ENCODE results near the gene TSEN54. TPM values are rescaled to one million over a fixed set of nuclear protein-coding genes. Genes with fewer than 3 reads are reported as not detected.

TSEN54 gene
- polyA plus RNA-seq, 1 donor (not counting 4 experiments of a cell fraction or from before 2014, with no cell fraction given), result 24.1 TPM

- DNase-seq (ENCODE audit: low read depth, low spot score), result no peak
- dilution Hi-C loops (cut with MboI; ENCODE audit: extremely low pct_ligation_motif_present, low sequenced_read_pairs), result no loop called here
- peak overlapping the region; percentile 10 for H3K4me2 ChIP-seq (ENCODE audit: control insufficient read depth, extremely low read depth, insufficient read depth, low read depth, low read length)
- no peak for TF ChIP-seq EZH2 (IDR thresholded peaks at IDR 0.05; ENCODE audit: low read length)
- TF ChIP-seq CTCF (optimal IDR thresholded peaks at IDR 0.05 in 1 of 3, IDR thresholded peaks at IDR 0.05 in 1 of 3, conservative IDR thresholded peaks at IDR 0.05 in 1 of 3; ENCODE audit: extremely low read depth in 1 of 3, insufficient read depth in 2 of 3, low read length in 3 of 3), result no peak
- H4K20me1 ChIP-seq (ENCODE audit: control insufficient read depth, extremely low read depth, insufficient read depth, low read length), result no peaks in the 10 kb centered on the region
- no peak overlapping the region for H3K4me3 ChIP-seq (ENCODE audit: control insufficient read depth in 2 of 3, extremely low read depth in 1 of 3, insufficient read depth in 2 of 3, low read depth in 1 of 3, low read length in 3 of 3)
- no peak overlapping the region for H2AFZ ChIP-seq (ENCODE audit: control insufficient read depth, low read length)
- H3K4me1 ChIP-seq (ENCODE audit: control insufficient read depth, extremely low read depth, insufficient read depth, low read length), result peaks cover 16% of the 10 kb centered on the region
- no peaks in the 10 kb centered on the region for H3K79me2 ChIP-seq (ENCODE audit: control insufficient read depth, insufficient read depth, low read length)
- FAIRE-seq, result no peak
- no peaks in the 10 kb centered on the region for H3K27me3 ChIP-seq (ENCODE audit: control insufficient read depth, extremely low read depth, insufficient read depth, low read length)
- H3K9me1 ChIP-seq (ENCODE audit: control insufficient read depth, extremely low read depth, insufficient read depth, low read length), result no peaks in the 10 kb centered on the region
- H3K27ac ChIP-seq (ENCODE audit: control insufficient read depth, insufficient read depth, low read length), result no peak overlapping the region
- H3K36me3 ChIP-seq (ENCODE audit: control insufficient read depth in 2 of 2, extremely low read depth in 1 of 2, insufficient read depth in 2 of 2, low read length in 2 of 2), result peaks cover 0 to 2% of the 10 kb centered on the region in 2 experiments
- no peaks in the 10 kb centered on the region for H3K9me3 ChIP-seq (ENCODE audit: control insufficient read depth, low read depth, low read length)
- peak overlapping the region; percentile 15 for H3K9ac ChIP-seq (ENCODE audit: control insufficient read depth, extremely low read depth, insufficient read depth, low read length)
Observed at GRCh38 chr17:75548813-75549212, 32.5 kb downstream of the TSEN54 start.

GRCh38 chr17:75549246-75550138, 33.2 kb downstream of the TSEN54 start:
- no peak for FAIRE-seq
- H2AFZ ChIP-seq (ENCODE audit: control insufficient read depth, low read length), result peak overlapping the region; percentile 70
- peak overlapping the region; percentile 22 for H3K9ac ChIP-seq (ENCODE audit: control insufficient read depth, extremely low read depth, insufficient read depth, low read length)
- no peaks in the 10 kb centered on the region for H3K9me3 ChIP-seq (ENCODE audit: control insufficient read depth, low read depth, low read length)
- H3K4me2 ChIP-seq (ENCODE audit: control insufficient read depth, extremely low read depth, insufficient read depth, low read depth, low read length), result peak overlapping the region; percentile 62
- DNase-seq (ENCODE audit: low read depth, low spot score), result no peak
- no peaks in the 10 kb centered on the region for H3K79me2 ChIP-seq (ENCODE audit: control insufficient read depth, insufficient read depth, low read length)
- dilution Hi-C loops (cut with MboI; ENCODE audit: extremely low pct_ligation_motif_present, low sequenced_read_pairs), result no loop called here
- no peaks in the 10 kb centered on the region for H4K20me1 ChIP-seq (ENCODE audit: control insufficient read depth, extremely low read depth, insufficient read depth, low read length)
- H3K27ac ChIP-seq (ENCODE audit: control insufficient read depth, insufficient read depth, low read length), result peak overlapping the region; percentile 26
- H3K27me3 ChIP-seq (ENCODE audit: control insufficient read depth, extremely low read depth, insufficient read depth, low read length), result no peaks in the 10 kb centered on the region
- TF ChIP-seq CTCF (optimal IDR thresholded peaks at IDR 0.05 in 1 of 3, IDR thresholded peaks at IDR 0.05 in 1 of 3, conservative IDR thresholded peaks at IDR 0.05 in 1 of 3; ENCODE audit: extremely low read depth in 1 of 3, insufficient read depth in 2 of 3, low read length in 3 of 3), result no peak
- TF ChIP-seq EZH2 (IDR thresholded peaks at IDR 0.05; ENCODE audit: low read length), result no peak
- H3K36me3 ChIP-seq (ENCODE audit: control insufficient read depth in 2 of 2, extremely low read depth in 1 of 2, insufficient read depth in 2 of 2, low read length in 2 of 2), result peaks cover 0 to 2% of the 10 kb centered on the region in 2 experiments
- H3K4me1 ChIP-seq (ENCODE audit: control insufficient read depth, extremely low read depth, insufficient read depth, low read length), result peaks cover 16% of the 10 kb centered on the region
- no peaks in the 10 kb centered on the region for H3K9me1 ChIP-seq (ENCODE audit: control insufficient read depth, extremely low read depth, insufficient read depth, low read length)
- H3K4me3 ChIP-seq (ENCODE audit: control insufficient read depth in 2 of 3, extremely low read depth in 1 of 3, insufficient read depth in 2 of 3, low read depth in 1 of 3, low read length in 3 of 3), result no peak overlapping the region

All from keratinocyte (primary cell).